Peyer's patch (tissue), 4 donors: Measurements from ENCODE around the gene AQP12A. TPM values are rescaled to one million over a fixed set of nuclear protein-coding genes. Genes with fewer than 3 reads are reported as not detected.
"Not testable (repeated sequence)": the region's sequence is repeated elsewhere in the genome, so short reads cannot be mapped to it uniquely, and the experiment has no call there.

Experiments
- DNase-seq, 3 donors: peaks; one replicate each; pipeline ENCODE4 v3.0.0-alpha.2; 2017 to 2019
- H3K27ac ChIP-seq, 4 donors: fragments of 200-600 bp; sonication (generic); one replicate each; pipeline ENCODE4 v1.5.1; 2016 to 2019
- H3K27me3 ChIP-seq, 2 donors: fragments of 200-600 bp; sonication (generic); one replicate each; pipeline ENCODE4 v1.5.1; 2019
- H3K36me3 ChIP-seq, 3 donors: fragments of 200-600 bp; sonication (generic); one replicate each; pipeline ENCODE4 v1.5.1; 2016 to 2019
- H3K4me1 ChIP-seq, 4 donors: fragments of 200-600 bp; sonication (generic); one replicate each; pipeline ENCODE4 v1.5.1; 2016 to 2019
- H3K4me3 ChIP-seq, 4 donors: fragments of 200-600 bp; sonication (generic); 1 replicate in 3 of 4; 2 replicates in 1 of 4; pipeline ENCODE4 v1.5.1; 2016 to 2019; ENCODE audit warnings: mild to moderate bottlenecking in 1 of 4
- H3K9me3 ChIP-seq, 4 donors: fragments of 200-600 bp; sonication (generic); one replicate each; pipeline ENCODE4 v1.5.1; 2016 to 2019; ENCODE audit warnings: mild to moderate bottlenecking in 1 of 4
- POLR2A ChIP-seq, 2 donors: fragments of 450-650 bp; IDR thresholded peaks; one replicate each; pipeline ENCODE4 v1.5.1; 2017; ENCODE audit warnings: antibody characterized with exemption in 2 of 2, mild to moderate bottlenecking in 2 of 2, moderate library complexity in 2 of 2
- total RNA-seq, 4 donors: library from RNA; depleted of rRNA; stranded (reverse); fragments of >200 nt; gene quantifications; one replicate each; pipeline ENCODE4 v1.1.0, GENCODE V29; 2016
- TF ChIP-seq, protein P1 (sequence below), 6 experiments: fragments of 450-650 bp in 4 of 6; fragments of 200-600 bp in 2 of 6; sonication (generic) in 1 of 6; IDR thresholded peaks; one replicate each; pipeline ENCODE4 v1.5.1; 2017 to 2019; ENCODE audit warnings: antibody characterized with exemption in 6 of 6, mild to moderate bottlenecking in 3 of 6, moderate library complexity in 1 of 6

The AQP12A gene
- total RNA-seq, 4 donors from 2014 or later, result 9.2 TPM; not detected in 3

DNA sequence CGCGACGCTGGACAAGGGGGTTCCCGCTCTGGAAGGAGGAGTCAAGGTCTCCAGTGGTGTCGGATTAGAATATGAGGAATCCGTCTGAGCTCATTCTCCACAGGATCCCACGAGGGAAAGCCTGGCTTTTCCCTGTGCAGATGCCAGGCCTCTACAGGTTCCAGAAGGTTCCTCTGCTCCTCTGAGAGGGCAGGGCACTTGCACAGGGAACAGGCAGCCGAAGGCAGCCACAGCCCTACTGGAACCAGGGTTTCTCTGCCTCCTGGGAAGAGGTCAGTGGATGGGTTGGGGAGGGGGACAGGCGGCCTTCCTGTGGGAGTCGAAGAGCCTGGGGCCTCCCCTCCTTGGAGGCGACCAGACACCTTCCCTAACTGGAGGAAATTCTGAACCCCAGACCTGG lies 1.7 kb upstream of the AQP12A start:
- H3K27me3 ChIP-seq, result no peaks in the 10 kb centered on the region
- H3K36me3 ChIP-seq, result no peaks in the 10 kb centered on the region
- peak overlapping the region in 2 of 4 donors; percentile 63 to 65 for H3K27ac ChIP-seq
- no peak for TF ChIP-seq POLR2A (IDR thresholded peaks at IDR 0.05)
- TF ChIP-seq, protein P1, sequence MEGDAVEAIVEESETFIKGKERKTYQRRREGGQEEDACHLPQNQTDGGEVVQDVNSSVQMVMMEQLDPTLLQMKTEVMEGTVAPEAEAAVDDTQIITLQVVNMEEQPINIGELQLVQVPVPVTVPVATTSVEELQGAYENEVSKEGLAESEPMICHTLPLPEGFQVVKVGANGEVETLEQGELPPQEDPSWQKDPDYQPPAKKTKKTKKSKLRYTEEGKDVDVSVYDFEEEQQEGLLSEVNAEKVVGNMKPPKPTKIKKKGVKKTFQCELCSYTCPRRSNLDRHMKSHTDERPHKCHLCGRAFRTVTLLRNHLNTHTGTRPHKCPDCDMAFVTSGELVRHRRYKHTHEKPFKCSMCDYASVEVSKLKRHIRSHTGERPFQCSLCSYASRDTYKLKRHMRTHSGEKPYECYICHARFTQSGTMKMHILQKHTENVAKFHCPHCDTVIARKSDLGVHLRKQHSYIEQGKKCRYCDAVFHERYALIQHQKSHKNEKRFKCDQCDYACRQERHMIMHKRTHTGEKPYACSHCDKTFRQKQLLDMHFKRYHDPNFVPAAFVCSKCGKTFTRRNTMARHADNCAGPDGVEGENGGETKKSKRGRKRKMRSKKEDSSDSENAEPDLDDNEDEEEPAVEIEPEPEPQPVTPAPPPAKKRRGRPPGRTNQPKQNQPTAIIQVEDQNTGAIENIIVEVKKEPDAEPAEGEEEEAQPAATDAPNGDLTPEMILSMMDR (IDR thresholded peaks at IDR 0.05), result no peak
- peak overlapping the region in 1 of 4 donors; percentile 36 for H3K4me3 ChIP-seq
- peak in 1 of 3 donors; percentile 42 for DNase-seq
- peaks cover 0 to 10% (median 0%) of the 10 kb centered on the region in 4 donors for H3K4me1 ChIP-seq
- no peaks in the 10 kb centered on the region for H3K9me3 ChIP-seq

DNA sequence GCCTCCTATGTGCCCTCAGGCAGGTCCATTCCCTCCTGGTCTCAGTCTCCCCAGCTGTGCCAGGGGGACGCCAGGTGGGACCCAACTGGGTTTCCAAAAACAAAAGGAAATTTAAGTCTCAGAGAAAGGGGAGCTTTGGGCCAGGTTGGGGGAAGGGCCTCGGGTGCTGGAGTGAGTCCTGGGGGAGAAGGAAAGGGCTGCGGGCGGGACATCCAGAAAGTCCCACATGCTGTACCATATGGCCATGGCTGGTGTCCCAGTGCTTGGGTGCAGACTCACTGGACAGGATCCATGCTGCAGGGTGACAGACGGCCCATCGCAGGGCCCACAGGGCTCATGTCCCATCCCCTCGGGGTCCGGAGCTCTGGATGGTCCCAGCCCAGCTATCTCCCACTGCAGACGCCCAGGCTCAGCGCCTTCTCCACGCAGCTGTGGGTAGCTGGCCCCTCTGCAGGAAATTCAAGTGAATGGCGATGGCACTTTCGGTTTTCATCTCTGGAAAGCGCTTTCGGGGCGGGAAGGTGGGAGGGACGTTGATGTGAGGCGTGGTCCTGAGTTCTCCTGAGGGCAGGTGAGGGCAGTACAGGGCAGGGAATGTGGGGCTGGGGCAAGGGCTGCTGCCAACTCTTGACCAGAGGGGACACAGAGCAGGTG lies 1.1 kb upstream of the AQP12A start:
- H3K9me3 ChIP-seq, H3K27me3 ChIP-seq, H3K36me3 ChIP-seq: not testable (repeated sequence)
- DNase-seq, result peak in 1 of 3 donors; percentile 61
- Histone ChIP-seq H3K4me3 (peak overlapping the region in 2 of 4 donors; percentile 32 to 36), H3K27ac (peak overlapping the region in 2 of 4 donors; percentile 63 to 65), H3K4me1 (peaks cover 0 to 10% (median 0%) of the 10 kb centered on the region in 4 donors)

DNA sequence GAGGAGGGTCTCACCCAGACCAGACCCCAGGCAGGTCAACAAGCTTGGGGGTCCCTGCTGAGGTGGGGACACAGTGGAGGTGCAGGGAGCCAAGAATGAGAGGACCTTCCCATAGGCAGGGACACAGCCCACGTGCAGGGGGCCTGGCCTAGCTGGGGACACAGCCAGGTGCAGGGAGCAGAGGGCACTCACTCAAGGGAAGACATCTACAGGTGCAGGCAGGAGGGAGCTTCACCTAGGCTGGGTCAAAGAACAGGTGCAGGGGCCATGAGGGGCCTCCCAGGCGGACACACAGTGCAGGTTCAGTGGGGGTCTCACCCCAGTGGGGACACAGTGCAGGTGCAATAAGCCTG lies 615 bp upstream of the AQP12A start:
- not testable (repeated sequence) for H3K36me3 ChIP-seq, H3K9me3 ChIP-seq, H3K27ac ChIP-seq, H3K4me3 ChIP-seq, H3K27me3 ChIP-seq
- TF ChIP-seq POLR2A (IDR thresholded peaks at IDR 0.05), result peak in 1 of 2 donors; percentile 10
- peak in 2 of 3 donors; percentile 44 to 73 for DNase-seq
- H3K4me1 ChIP-seq, result peaks cover 0 to 10% (median 0%) of the 10 kb centered on the region in 4 donors

DNA sequence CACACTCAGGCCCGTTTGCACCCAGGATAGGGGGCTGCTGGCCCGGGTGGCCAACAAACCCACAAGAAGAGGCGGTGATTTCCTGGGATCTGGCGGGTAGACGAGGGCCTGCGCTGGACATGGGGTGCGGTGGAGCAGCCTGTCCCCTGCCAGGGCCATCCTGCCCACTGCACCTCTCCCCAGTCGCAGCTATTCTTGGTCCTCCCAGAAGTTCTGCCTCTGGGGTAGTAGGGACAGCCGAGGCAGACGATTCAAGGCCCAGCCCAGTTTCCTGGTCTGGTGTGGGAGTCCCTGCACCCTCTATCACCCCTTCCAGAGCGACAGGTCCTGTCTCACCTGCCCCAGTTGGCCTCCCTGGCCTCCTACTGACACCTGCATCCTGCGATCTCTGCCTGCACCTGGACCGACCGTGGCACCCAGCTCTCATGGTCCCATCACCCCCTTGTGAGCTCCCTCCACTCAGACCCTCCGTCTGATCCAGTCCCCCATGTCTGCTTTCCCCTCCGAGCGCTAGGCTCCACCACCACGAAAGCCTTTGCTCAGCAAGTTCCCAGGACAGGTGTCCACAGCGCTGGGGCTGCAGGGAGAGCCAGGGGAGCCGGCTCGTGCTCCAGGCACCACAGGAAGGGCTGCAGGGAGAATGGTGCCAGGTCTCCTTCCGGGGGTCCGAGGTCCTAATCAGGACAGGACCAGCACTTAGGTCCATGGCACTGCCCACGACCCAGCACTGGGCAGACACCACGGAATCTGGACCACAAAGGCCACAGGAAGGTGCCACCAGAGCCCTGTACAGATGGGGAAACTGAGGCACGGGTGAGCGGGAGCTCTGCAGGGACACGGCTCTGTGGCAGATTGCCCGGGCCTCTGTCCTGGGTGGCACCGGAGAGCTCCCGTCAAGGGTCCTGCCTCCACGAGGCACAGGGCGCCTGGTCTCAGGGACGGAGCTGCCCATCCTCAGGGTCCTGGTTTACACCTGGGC lies 1.2 kb downstream of the AQP12A start:
- not testable (repeated sequence) for H3K27ac ChIP-seq, H3K36me3 ChIP-seq, H3K4me1 ChIP-seq, H3K4me3 ChIP-seq, H3K9me3 ChIP-seq, H3K27me3 ChIP-seq
- peak in 1 of 3 donors; percentile 40 for DNase-seq

DNA sequence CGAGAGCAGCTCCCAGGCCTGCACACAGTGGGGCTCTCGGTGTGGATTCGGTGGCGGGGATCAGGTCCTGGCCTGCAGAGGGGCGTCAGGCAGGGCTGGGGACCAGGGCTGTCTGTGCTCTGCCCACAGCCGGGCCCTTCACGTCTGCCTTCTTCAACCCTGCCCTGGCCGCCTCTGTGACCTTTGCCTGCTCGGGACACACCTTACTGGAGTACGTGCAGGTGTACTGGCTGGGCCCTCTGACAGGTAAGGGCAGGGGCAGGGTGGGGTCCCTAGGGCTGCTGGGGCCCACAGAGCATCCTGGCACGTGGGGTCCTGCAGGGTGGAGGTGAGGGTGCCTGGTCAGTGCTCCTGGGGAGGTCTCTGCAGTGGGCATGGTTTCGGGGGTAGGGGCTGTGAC lies 2.6 kb downstream of the AQP12A start:
- H3K4me3 ChIP-seq, H3K27me3 ChIP-seq, H3K4me1 ChIP-seq, H3K9me3 ChIP-seq, DNase-seq, H3K36me3 ChIP-seq, H3K27ac ChIP-seq: not testable (repeated sequence)

DNA sequence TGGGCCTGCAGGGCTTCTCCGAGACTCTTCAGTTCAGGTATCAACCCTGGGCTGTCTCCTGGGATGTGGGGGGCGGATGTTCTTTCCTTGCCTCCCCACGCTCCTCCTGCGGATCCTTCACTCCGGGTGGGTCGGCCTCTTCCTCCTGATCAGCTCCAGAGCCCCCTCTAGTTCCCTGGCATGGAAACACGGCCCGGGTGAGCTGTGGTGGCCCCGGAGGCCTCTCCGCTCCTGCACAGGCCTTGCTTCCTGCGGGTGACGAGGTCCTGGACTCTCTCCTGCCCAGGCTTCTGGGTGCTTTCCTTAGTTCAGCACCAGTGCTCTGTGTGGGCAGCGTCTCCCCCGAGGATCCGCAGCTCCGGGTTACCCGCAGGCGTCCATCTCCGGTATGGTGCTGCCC lies 3.9 kb downstream of the AQP12A start:
- H3K9me3 ChIP-seq, DNase-seq, H3K36me3 ChIP-seq, H3K27ac ChIP-seq, H3K4me3 ChIP-seq, H3K27me3 ChIP-seq, H3K4me1 ChIP-seq: not testable (repeated sequence)

DNA sequence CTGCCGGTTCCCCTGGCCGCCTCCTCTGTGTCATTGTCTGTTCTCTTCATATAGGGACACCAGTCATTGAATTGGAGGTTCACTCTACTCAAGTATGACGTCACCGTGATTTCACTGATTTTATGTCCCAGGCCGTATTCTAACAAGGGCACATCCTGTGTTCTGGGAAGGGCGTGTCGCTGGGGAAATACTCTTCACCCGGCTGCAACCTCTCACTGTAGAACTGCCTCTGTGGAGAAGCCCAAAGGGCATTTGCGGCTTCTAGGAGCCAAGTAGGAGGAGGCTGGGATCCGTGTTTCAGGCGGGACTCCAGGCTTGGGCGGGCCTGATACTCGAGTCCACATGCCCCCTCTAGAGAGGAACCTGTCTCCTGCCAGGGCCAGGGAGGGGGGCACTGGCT lies 4.8 kb downstream of the AQP12A start:
- not testable (repeated sequence) for H3K36me3 ChIP-seq, H3K27me3 ChIP-seq, H3K4me1 ChIP-seq, DNase-seq, H3K27ac ChIP-seq, H3K9me3 ChIP-seq, H3K4me3 ChIP-seq

DNA sequence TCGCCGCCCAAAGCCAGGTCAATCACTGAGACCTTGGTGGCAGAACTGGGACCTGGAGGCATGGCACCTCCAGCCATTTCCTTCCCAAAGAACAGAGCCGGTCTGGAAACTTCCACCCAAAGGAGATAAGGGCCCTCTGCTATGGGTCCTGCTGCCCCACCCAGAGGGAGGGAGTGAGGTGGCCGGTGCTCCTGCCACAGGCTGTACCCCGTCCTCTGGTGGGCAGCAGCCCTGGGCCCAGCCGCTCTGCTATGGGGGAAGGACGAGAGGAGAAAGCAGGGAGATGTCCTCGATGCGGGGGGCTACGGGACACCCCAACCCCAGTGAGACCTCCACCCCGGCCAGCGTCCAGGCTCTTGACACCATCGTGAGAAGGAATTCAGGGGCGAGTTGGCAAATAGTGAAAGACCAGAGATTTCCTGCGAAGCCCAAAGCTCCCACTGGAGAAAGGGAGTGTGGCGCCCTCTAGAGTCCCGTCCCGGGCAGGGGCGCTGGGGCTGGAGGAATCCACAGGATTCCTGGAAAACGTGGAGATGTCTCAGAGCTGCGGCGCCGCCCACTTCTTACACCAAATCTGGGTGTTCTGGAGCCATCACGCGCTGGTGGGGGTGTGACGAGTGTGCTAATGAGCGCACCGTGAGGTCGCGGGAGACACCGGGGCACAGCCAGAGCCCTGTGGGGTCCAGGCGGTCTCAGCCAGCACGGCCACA lies 7.3 kb downstream of the AQP12A start:
- not testable (repeated sequence) for DNase-seq, H3K27me3 ChIP-seq, H3K4me1 ChIP-seq, H3K9me3 ChIP-seq, H3K36me3 ChIP-seq, H3K27ac ChIP-seq, H3K4me3 ChIP-seq

DNA sequence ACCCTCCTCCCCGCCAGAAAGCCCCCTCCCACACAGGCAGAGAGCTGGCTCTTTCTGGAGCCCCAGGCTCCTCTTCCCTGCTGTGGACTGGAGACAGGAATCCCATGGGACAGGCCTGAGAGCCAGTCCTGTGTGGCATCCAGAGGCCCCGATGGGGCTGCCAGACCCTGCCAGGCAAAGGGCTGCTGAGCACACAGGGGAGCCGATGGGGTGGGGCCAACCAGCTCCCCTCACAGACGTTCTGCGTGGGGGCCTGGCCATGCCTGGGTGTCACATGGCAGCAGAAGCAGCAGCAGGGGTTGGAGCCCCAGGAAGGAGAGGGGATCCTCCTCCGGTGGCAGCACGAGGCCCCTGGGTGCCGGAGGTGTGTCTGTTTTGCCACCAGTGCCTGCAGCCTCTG lies 8.2 kb downstream of the AQP12A start:
- not testable (repeated sequence) for H3K27ac ChIP-seq, H3K27me3 ChIP-seq

DNA sequence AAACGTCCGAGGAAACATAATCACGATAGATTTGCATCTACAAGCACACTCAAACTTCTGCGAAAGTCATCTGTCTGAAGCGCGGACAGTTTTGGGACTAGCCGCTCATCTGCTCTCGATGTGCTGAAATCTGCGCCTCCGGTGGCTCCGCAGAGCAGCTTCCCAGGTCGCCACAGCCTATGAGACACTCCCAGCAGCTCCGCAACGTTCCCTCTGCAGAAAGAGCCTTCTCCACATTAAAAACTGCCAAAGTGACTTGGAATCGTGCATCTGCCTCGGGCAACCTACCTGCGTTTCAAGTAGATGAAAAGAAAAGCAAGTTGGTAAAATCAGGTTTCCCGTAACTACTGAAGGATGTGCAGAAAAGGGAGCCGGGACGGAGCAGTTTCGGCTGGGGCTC lies 8.9 kb downstream of the AQP12A start:
- not testable (repeated sequence) for H3K4me3 ChIP-seq, H3K36me3 ChIP-seq, H3K4me1 ChIP-seq, H3K27me3 ChIP-seq, H3K27ac ChIP-seq, H3K9me3 ChIP-seq, DNase-seq

More for the DNA sequence above, 8.2 kb downstream of the AQP12A start:
- not testable (repeated sequence) for DNase-seq, H3K4me1 ChIP-seq, H3K9me3 ChIP-seq, H3K4me3 ChIP-seq, H3K36me3 ChIP-seq
